ENCODE results near the gene SIGLEC5. TPM values are rescaled to one million over a fixed set of nuclear protein-coding genes. Genes with fewer than 3 reads are reported as not detected.
"Not testable (repeated sequence)": the region's sequence is repeated elsewhere in the genome, so short reads cannot be mapped to it uniquely, and the experiment has no call there.

Gene SIGLEC5
- total RNA-seq, 4 donors from 2014 or later: 1.1 TPM; not detected in 3

DNA sequence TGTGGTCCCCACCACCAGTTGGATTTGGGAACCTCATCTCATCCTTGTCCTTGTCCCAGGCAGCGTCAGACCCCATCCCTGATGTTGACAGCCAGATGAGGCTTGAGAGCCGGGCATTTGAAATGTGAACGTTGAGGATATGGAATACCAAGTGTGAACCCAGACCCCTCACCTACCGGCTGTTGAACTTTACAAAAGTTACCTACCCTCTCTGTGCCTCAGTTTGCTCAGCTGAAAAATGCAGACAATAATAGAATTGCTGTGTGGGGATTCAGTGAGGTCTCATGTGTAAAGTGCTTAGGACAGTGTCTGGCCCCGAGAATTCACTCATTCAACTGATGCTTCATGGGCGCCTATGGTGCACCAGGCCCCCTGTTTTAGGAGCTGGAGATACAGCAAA is 17.1 kb upstream of the SIGLEC5 start:
- no peaks in the 10 kb centered on the region for H3K27me3 ChIP-seq
- no peaks in the 10 kb centered on the region for H3K4me1 ChIP-seq
- no peak overlapping the region for H3K27ac ChIP-seq
- 87 to 91% methylated on average over 3 to 6 of the region's 6 CpGs for WGBS, 2 donors (ENCODE audit: low coverage in 1 of 2)
- H3K36me3 ChIP-seq: no peaks in the 10 kb centered on the region
- no peak for TF ChIP-seq POLR2A (IDR thresholded peaks at IDR 0.05)
- TF ChIP-seq, protein P1, sequence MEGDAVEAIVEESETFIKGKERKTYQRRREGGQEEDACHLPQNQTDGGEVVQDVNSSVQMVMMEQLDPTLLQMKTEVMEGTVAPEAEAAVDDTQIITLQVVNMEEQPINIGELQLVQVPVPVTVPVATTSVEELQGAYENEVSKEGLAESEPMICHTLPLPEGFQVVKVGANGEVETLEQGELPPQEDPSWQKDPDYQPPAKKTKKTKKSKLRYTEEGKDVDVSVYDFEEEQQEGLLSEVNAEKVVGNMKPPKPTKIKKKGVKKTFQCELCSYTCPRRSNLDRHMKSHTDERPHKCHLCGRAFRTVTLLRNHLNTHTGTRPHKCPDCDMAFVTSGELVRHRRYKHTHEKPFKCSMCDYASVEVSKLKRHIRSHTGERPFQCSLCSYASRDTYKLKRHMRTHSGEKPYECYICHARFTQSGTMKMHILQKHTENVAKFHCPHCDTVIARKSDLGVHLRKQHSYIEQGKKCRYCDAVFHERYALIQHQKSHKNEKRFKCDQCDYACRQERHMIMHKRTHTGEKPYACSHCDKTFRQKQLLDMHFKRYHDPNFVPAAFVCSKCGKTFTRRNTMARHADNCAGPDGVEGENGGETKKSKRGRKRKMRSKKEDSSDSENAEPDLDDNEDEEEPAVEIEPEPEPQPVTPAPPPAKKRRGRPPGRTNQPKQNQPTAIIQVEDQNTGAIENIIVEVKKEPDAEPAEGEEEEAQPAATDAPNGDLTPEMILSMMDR (IDR thresholded peaks at IDR 0.05): no peak
- no peak for TF ChIP-seq POLR2AphosphoS5 (IDR thresholded peaks at IDR 0.05)
- no peak for TF ChIP-seq EP300 (IDR thresholded peaks at IDR 0.05; ENCODE audit: low read depth)
- no peaks in the 10 kb centered on the region for H3K9me3 ChIP-seq
- H3K4me3 ChIP-seq: no peak overlapping the region
- no peak for DNase-seq
- in situ Hi-C loops (cut with MboI; ENCODE audit: low pct_ligation_motif_present in 1 of 4, low pct_unique_long_range_greater_than_20kb in 1 of 4, low sequenced_read_pairs in 3 of 4) (no loop called here), intact Hi-C loops (cut with DNase I; ENCODE audit: low total_unique reads) (no loop called here)

DNA sequence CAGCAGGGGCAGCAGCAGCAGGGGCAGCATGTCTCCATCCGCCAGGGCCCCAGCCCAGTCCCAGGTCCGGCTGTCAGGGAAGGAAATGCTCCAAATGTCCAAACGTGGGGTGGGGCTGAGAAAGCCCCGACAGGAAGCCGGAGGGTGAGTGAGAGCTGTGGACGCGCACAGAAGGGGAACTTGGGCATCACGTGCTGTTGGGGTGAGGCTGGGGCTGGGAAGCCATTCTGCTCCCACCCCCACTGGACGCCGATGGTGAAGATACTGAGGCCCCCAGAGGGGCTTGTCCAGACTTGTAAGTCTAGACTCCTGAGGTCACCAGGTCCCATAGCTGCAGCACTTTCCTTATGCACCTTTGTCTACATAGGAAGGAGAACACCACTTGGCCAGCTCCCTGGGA is 16.5 kb upstream of the SIGLEC5 start, which contains the start of gene SIGLEC14:
Gene SIGLEC14 (minus strand): TSS at position 96 of the 400 bp plus-strand sequence. CDS start 66 bp downstream, at position 30.
- H3K9me3 ChIP-seq; H3K4me3 ChIP-seq; H3K36me3 ChIP-seq; H3K27ac ChIP-seq; DNase-seq; H3K4me1 ChIP-seq; H3K27me3 ChIP-seq; in situ Hi-C loops (cut with MboI; ENCODE audit: low pct_ligation_motif_present in 1 of 4, low pct_unique_long_range_greater_than_20kb in 1 of 4, low sequenced_read_pairs in 3 of 4); intact Hi-C loops (cut with DNase I; ENCODE audit: low total_unique reads): not testable (repeated sequence)
- 47% methylated on average over 8 of the region's 10 CpGs; no CpG with 5 or more reads in 1 of the 2 donors for WGBS, 2 donors (ENCODE audit: low coverage in 1 of 2)

DNA sequence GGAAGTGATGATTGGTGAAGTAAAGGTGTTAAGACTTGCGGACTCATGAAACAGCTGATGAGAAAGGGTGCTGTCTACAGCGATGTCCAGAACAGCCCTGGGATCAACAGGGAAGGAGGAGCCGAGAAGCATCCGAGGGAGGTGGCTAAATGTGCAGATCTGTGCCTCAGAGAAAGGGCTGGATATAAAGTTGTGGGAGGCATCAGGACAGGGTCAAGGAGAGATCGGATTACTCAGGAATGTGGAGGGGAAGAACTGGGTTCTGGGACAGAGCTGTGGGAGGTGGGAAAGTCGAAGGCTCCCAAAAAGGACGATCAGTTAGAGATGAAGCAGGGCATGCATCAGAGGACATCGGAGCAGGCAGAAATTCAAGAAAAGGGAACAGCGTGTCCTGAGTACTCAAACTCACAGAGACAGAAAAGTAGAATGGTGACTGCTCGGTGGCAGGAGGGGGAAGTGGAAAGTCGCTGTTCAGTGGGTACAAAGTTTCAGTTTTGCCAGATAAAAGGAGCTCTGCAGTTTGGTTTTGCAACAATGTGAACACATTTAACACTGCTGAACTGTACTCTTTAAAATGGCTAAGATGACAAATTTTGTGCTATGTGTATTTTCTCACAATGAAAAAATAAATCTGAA is 14.6 kb upstream of the SIGLEC5 start:
- Histone ChIP-seq H3K9me3 (no peaks in the 10 kb centered on the region), H3K27ac (no peak overlapping the region), H3K27me3 (no peaks in the 10 kb centered on the region), H3K4me1 (no peaks in the 10 kb centered on the region), H3K4me3 (peak overlapping the region in 1 of 4 donors; percentile 28), H3K36me3 (no peaks in the 10 kb centered on the region)
- no peak for DNase-seq
- WGBS, 2 donors (ENCODE audit: low coverage in 1 of 2): 39% methylated on average over 10 of the region's 11 CpGs; no CpG with 5 or more reads in 1 of the 2 donors
- TF ChIP-seq, protein P1 (IDR thresholded peaks at IDR 0.05): no peak
- no peak for TF ChIP-seq POLR2AphosphoS5 (IDR thresholded peaks at IDR 0.05)
- no peak for TF ChIP-seq EP300 (IDR thresholded peaks at IDR 0.05; ENCODE audit: low read depth)
- no peak for TF ChIP-seq POLR2A (IDR thresholded peaks at IDR 0.05)
- intact Hi-C loops (cut with DNase I; ENCODE audit: low total_unique reads): no loop called here
- in situ Hi-C loops (cut with MboI; ENCODE audit: low pct_ligation_motif_present in 1 of 4, low pct_unique_long_range_greater_than_20kb in 1 of 4, low sequenced_read_pairs in 3 of 4): no loop called here

DNA sequence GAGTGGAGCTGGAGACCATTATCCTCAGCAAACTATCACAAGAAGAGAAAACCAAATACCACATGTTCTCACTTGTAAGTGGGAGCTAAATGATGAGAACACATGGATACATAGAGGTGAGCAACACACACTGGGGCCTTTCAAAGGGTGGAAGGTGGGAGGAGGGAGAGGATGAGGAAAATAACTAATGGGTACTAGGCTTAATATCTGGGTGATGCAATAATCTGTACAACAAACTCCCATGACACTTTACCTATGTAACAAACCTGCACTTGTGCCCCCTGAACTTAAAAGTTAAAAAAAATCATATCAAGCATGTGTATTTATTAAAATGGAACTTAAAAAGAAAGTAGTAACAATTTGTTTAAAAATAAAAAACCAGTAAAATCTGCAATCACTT is 11.4 kb upstream of the SIGLEC5 start:
- intact Hi-C loops (cut with DNase I; ENCODE audit: low total_unique reads): no loop called here
- Histone ChIP-seq H3K9me3 (no peaks in the 10 kb centered on the region), H3K4me3 (no peak overlapping the region), H3K36me3 (no peaks in the 10 kb centered on the region), H3K27ac (no peak overlapping the region), H3K4me1 (no peaks in the 10 kb centered on the region), H3K27me3 (peaks cover 7% of the 10 kb centered on the region)
- no peak for DNase-seq
- in situ Hi-C loops (cut with MboI; ENCODE audit: low pct_ligation_motif_present in 1 of 4, low pct_unique_long_range_greater_than_20kb in 1 of 4, low sequenced_read_pairs in 3 of 4): no loop called here
- TF ChIP-seq POLR2AphosphoS5 (IDR thresholded peaks at IDR 0.05) (no peak), POLR2A (IDR thresholded peaks at IDR 0.05) (no peak), EP300 (IDR thresholded peaks at IDR 0.05; ENCODE audit: low read depth) (no peak)
- TF ChIP-seq, protein P1 (IDR thresholded peaks at IDR 0.05): no peak

DNA sequence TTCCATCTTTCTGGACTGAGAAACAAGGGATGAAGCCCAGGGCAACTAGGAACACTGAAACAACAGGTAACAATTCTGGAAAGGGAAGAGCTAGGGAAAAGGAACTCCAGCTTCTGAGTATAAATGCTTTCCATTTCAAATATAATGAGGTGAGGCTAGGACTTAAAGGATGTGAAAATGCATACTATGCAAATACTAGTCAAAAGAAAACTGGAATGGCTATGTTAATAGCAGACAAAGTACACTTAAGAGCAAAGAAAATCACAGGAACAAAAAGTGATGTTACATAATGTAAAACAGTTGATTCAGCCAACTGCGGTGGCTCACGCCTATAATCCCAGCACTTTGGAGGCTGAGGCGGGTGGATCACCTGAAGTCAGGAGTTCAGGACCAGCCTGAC is 10.2 kb upstream of the SIGLEC5 start:
- Histone ChIP-seq H3K27ac (no peak overlapping the region), H3K9me3 (no peaks in the 10 kb centered on the region), H3K4me3 (no peak overlapping the region), H3K36me3 (no peaks in the 10 kb centered on the region), H3K27me3 (peaks cover 7% of the 10 kb centered on the region), H3K4me1 (no peaks in the 10 kb centered on the region)
- in situ Hi-C loops (cut with MboI; ENCODE audit: low pct_ligation_motif_present in 1 of 4, low pct_unique_long_range_greater_than_20kb in 1 of 4, low sequenced_read_pairs in 3 of 4): no loop called here
- no peak for DNase-seq
- TF ChIP-seq POLR2AphosphoS5 (IDR thresholded peaks at IDR 0.05): no peak
- no peak for TF ChIP-seq EP300 (IDR thresholded peaks at IDR 0.05; ENCODE audit: low read depth)
- TF ChIP-seq POLR2A (IDR thresholded peaks at IDR 0.05): no peak
- TF ChIP-seq, protein P1 (IDR thresholded peaks at IDR 0.05): no peak
- intact Hi-C loops (cut with DNase I; ENCODE audit: low total_unique reads): no loop called here
- no CpG with 5 or more reads among the region's 3 CpGs for WGBS, 2 donors (ENCODE audit: low coverage in 1 of 2)
